IPS-18a (cell line): ENCODE results near the gene BHLHE40.
A peak's percentile ranks its signal among the peaks of the same experiment; 100 is the strongest.
"Not testable (repeated sequence)": the region's sequence is repeated elsewhere in the genome, so short reads cannot be mapped to it uniquely, and the experiment has no call there.

Experiments
- H3K27ac ChIP-seq: one replicate; pipeline ENCODE4 v1.5.1; 2013; ENCODE audit warnings: low read length
- H3K27me3 ChIP-seq: one replicate; pipeline ENCODE4 v1.6.1; 2013; ENCODE audit warnings: mild to moderate bottlenecking, low read length; ENCODE audit not compliant: control insufficient read depth, insufficient read depth
- H3K36me3 ChIP-seq: one replicate; pipeline ENCODE4 v1.6.1; 2013; ENCODE audit warnings: low read depth, low read length; ENCODE audit not compliant: control insufficient read depth
- H3K4me1 ChIP-seq: one replicate; pipeline ENCODE4 v1.6.1; 2013; ENCODE audit warnings: low read depth, low read length; ENCODE audit not compliant: control insufficient read depth
- H3K4me3 ChIP-seq: one replicate; pipeline ENCODE4 v1.5.1; 2013; ENCODE audit warnings: low read length
- H3K9ac ChIP-seq: one replicate; pipeline ENCODE4 v1.6.1; 2013; ENCODE audit warnings: mild to moderate bottlenecking, low read length, moderate library complexity
- H3K9me3 ChIP-seq: one replicate; pipeline ENCODE4 v1.6.1; 2013; ENCODE audit warnings: low read depth, low read length; ENCODE audit not compliant: control insufficient read depth

The BHLHE40 gene

DNA sequence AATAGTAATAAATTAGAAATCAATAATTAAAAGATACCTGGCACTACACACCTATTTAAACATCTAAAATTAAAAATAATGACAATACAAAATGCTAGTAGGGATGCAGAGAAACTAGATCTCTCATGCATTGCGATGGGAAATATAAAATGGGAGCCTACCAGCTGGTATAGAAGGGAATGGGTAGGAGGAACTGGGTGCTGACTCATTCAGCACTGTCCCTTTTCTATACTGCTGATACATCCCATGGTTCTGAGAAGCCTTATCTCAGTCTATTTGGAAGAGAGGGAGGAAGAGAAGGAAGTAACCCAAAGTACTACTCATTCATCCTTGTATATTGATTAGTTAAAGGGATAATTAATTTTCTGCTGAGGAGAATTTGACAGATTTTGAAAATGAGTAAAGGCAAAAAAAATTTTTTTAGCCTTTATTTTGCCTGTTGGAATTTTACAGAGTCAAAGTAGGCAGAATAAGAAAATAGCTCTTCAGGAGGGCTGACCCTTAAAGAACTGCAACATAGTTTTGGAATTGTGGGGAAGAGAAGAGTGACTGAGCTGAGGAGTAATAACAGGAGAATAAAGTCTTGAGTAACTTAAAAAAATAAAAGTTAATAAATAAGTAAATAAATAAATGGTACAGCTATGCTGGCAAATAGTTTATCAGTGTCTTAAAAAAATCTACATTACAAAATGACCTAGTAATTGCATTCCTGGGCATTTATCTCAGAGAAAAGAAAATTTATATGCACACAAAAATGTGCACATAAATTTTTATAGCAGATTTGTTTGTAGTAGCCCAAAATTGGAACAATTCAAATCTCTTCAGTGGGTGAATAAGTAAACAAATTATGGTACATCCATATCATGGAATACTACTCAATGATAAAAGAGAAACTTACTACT lies 15.3 kb upstream of the BHLHE40 start:
- H3K27me3 ChIP-seq = no peaks in the 10 kb centered on the region
- no peak overlapping the region for H3K4me3 ChIP-seq
- no peaks in the 10 kb centered on the region for H3K36me3 ChIP-seq
- H3K9ac ChIP-seq = no peak overlapping the region
- H3K27ac ChIP-seq = no peak overlapping the region
- no peaks in the 10 kb centered on the region for H3K4me1 ChIP-seq
- H3K9me3 ChIP-seq = no peaks in the 10 kb centered on the region

DNA sequence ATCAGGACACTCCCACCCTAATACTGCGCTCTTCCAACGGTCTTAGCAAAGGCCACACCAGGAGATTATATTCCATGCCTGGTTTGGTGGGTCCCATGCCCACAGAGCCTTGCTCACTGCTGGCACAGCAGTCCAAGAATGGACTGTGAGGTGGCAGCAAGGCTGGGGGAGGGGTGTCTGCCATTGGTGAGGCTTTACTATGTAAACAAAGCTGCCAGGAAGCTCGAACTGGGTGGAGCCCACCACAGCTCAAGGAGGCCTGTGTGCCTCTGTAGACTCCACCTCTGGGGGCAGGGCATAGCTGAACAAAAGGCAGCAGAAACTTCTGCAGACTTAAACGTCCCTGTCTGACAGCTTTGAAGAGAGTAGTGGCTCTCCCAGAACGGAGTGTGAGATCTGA lies 13.2 kb upstream of the BHLHE40 start:
- H3K27ac ChIP-seq, H3K4me3 ChIP-seq, H3K9me3 ChIP-seq, H3K27me3 ChIP-seq, H3K9ac ChIP-seq, H3K36me3 ChIP-seq, H3K4me1 ChIP-seq: not testable (repeated sequence)

DNA sequence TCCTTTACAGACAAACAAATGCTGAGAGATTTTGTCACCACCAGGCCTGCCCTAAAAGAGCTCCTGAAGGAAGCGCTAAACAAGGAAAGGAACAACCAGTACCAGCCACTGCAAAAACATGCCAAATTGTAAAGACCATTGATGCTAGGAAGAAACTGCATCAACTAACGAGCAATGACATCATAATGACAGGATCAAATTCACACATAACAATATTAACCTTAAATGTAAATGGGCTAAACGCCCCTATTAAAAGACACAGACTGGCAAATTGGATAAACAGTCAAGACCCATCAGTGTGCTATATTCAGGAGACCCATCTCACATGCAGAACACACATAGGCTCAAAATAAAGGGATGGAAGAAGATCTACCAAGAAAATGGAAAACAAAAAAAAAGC lies 11.6 kb upstream of the BHLHE40 start:
- H3K9ac ChIP-seq, H3K9me3 ChIP-seq, H3K36me3 ChIP-seq, H3K27ac ChIP-seq, H3K4me1 ChIP-seq, H3K27me3 ChIP-seq, H3K4me3 ChIP-seq: not testable (repeated sequence)

DNA sequence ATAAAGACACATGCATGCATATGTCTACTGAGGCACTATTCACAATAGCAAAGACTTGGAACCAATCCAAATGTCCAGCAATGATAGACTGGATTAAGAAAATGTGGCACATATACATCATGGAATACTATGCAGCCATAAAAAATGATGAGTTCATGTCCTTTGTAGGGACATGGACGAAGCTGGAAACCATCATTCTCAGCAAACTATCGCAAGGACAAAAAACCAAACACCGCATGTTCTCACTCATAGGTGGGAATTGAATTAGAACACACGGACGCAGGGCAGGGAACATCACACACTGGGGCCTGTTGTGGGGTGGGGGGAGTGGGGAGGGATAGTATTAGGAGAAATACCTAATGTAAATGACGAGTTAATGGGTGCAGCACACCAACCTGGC lies 7.8 kb upstream of the BHLHE40 start:
- not testable (repeated sequence) for H3K27ac ChIP-seq, H3K36me3 ChIP-seq, H3K9me3 ChIP-seq, H3K27me3 ChIP-seq, H3K4me3 ChIP-seq, H3K4me1 ChIP-seq, H3K9ac ChIP-seq

DNA sequence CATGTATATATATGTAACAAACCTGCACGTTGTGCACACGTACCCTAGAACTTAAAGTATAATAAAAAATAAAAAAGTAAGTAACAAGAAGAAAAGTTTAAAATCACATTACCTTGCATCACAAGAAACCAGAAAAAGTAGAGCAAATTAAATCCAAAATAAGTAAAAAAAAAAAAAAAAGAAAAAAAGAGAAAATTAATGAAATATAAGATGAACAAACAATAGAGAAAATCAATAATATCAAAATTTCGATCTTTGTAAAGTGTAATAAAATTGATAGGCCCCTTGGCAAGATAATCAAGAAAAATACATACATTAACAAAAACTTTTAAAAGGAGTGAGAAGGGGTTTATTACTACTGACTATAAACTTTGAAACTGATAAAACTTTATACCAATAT lies 7.4 kb upstream of the BHLHE40 start:
- H3K4me3 ChIP-seq = no peak overlapping the region
- H3K27me3 ChIP-seq = peaks cover 12% of the 10 kb centered on the region
- no peak overlapping the region for H3K27ac ChIP-seq
- no peaks in the 10 kb centered on the region for H3K9me3 ChIP-seq
- H3K4me1 ChIP-seq = peaks cover 5% of the 10 kb centered on the region
- no peaks in the 10 kb centered on the region for H3K36me3 ChIP-seq
- H3K9ac ChIP-seq = no peak overlapping the region

DNA sequence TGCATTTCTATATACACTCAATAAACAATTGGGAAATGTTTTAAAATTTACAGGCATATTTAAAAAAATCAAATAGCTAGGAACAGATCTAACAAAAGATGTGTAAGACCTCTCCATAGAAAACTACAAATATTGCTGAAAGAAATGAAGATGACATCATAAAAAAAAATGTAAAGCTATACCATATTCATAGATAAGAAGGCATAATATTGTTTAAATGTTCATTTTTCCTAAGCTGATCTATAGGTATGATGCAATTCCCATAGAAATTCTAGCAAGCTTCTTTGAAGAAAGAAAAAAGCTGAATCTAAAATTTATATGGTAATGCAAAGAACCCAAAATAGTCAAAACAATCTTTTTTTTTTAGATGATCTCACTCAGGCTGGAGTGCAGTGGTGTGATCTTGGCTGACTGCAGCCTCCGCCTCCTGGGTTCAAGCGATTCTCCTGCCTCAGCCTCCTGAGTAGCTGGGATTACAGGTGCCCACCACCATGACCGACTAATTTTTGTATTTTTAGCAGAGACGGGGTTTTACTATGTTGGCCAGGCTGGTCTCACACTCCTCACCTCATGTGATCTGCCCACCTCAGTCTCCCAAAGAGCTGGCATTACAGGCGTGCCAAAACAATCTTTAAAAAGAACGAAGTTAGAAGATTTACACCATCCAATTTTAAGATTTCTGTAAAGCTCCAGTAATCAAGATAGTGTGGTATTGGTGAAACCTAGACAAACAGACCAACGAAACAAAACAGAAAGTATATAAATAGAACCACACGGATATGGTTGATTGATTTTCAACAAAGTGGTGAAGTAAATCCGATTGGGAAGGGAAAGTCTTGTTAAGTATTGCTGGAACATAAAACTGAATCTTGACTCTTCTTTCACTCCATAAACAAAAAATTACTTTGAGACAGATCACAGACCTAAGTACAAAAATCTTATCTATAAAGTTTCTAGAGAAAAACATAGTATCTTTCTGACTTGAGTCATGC lies 6.3 kb upstream of the BHLHE40 start:
- peaks cover 10% of the 10 kb centered on the region for H3K4me1 ChIP-seq

DNA sequence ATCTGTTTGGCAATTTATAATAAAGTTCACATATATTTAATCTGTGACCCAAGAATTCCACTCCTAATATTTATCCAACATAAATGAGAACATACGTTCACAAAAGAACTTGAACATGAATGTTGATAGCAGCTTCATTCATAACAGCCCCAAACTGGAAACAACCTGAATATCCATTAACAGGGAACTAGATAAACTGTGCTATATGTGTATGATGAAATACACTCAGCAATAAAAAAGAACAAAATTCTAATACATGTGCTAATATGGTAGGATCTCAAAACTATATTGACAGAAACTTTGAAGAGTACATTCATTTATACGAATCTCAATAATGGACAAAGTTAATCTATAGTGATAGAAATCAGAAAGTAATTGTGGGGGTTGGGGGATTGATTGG lies 5.1 kb upstream of the BHLHE40 start:
- Histone ChIP-seq H3K4me1 (peaks cover 10% of the 10 kb centered on the region), H3K9ac (no peak overlapping the region), H3K4me3 (no peak overlapping the region), H3K27me3 (peaks cover 29% of the 10 kb centered on the region), H3K9me3 (no peaks in the 10 kb centered on the region), H3K36me3 (no peaks in the 10 kb centered on the region), H3K27ac (no peak overlapping the region)

More for the DNA sequence above, 6.3 kb upstream of the BHLHE40 start:
- Histone ChIP-seq H3K4me3 (no peak overlapping the region), H3K9me3 (no peaks in the 10 kb centered on the region), H3K27me3 (peaks cover 23% of the 10 kb centered on the region), H3K27ac (no peak overlapping the region), H3K9ac (no peak overlapping the region), H3K36me3 (no peaks in the 10 kb centered on the region)

DNA sequence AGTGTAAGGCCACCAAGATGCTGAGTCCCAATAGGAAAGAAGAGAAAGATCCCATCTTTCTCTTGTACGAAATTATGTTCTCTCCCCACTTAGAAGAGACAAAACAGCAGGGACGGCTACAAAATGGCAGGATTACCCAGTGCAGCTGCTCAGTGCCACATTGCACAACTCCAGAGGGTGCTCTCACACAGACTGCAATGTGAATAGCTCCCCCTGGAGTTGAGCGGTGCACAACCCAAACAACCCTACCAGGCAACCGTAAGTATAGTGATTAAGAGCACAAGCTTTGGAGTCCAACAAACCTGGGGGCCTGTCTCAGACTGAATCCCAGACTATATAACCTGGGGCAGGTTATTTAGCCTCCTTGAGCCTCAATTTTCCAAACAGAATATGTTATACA lies 3.1 kb upstream of the BHLHE40 start:
- Histone ChIP-seq H3K27me3 (peaks cover 45% of the 10 kb centered on the region), H3K4me1 (peaks cover 10% of the 10 kb centered on the region), H3K27ac (no peak overlapping the region), H3K36me3 (no peaks in the 10 kb centered on the region), H3K4me3 (no peak overlapping the region), H3K9me3 (no peaks in the 10 kb centered on the region), H3K9ac (no peak overlapping the region)

DNA sequence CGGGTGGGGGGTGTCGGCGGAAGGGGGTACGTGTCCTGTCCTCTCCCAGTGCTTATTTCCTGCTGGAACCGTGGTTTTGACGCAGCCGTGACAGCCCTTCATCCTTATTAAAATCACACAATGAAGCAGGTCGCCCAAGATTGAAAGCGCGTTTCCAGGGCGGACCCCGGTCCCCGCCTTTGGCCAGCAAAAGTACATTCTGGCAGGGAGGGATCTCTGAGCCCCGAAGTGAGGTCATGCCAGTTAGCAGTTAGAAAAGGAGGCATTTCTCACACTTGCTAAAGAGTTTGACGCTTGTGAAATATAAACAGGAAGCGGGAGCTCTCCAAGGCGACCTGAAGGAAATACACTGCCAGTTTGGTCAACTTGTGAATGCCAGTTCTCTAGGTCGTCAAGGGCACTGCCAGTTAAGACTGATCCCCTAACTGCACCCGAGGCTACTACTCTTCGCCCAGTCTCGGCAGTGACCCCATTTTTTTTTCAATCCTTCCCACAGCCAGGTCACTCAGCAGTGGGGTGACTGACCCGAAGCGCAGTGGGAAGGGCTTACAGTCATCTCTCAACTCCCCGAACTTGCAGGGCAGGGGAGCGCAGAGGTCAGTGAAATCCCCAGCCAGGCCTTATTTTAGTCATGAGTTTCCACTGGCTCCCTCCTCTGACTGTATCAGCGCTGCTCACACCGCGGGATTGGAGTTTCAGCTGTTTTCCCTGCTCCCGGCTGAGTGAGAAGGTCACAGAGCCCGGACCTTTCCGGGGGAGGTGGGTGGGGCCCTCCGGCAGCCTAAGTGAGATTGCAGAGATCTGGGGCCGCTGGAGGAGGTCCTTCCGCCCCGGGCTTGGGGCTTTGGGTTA lies 2.0 kb upstream of the BHLHE40 start:
- Histone ChIP-seq H3K9me3 (no peaks in the 10 kb centered on the region), H3K4me1 (peaks cover 10% of the 10 kb centered on the region), H3K36me3 (no peaks in the 10 kb centered on the region), H3K27me3 (peaks cover 54% of the 10 kb centered on the region), H3K4me3 (peak overlapping the region; percentile 57), H3K9ac (peak overlapping the region; percentile 51), H3K27ac (no peak overlapping the region)

DNA sequence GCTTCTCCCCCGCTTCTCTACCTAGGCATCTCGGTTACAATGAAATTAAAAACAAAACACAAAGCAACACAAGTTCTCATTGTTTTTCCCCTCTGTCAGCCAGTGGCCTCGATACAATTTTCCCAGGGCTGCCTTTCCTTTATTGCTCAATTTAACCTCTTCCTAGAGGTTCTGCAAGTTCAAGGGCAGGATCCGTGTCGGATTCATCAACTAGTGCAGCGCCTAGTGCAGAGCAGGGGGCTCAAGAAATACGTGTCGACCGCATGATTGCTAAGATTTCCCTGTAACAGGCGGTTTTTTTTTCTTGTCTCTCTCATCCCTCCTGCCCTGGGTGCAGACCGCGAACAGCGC lies 1.4 kb upstream of the BHLHE40 start:
- peaks cover 10% of the 10 kb centered on the region for H3K4me1 ChIP-seq
- no peaks in the 10 kb centered on the region for H3K9me3 ChIP-seq
- H3K4me3 ChIP-seq = peak overlapping the region; percentile 57
- peaks cover 54% of the 10 kb centered on the region for H3K27me3 ChIP-seq
- no peaks in the 10 kb centered on the region for H3K36me3 ChIP-seq
- H3K27ac ChIP-seq = no peak overlapping the region
- peak overlapping the region; percentile 51 for H3K9ac ChIP-seq
